Omental fat pad (tissue), 4 donors: ENCODE measurements around the gene ADGRB2. TPM values are rescaled to one million over a fixed set of nuclear protein-coding genes. Genes with fewer than 3 reads are reported as not detected.

Experiments
- ATAC-seq: fragments of 150-250 bp; one replicate; pipeline ENCODE4 v1.9.1; 2016; ENCODE audit warnings: mild to moderate bottlenecking, moderate library complexity; ENCODE audit not compliant: low FRiP score
- DNase-seq: peaks from one replicate; pipeline ENCODE4 v3.0.0-alpha.2; 2019; ENCODE audit warnings: low spot score
- total RNA-seq, 4 donors: library from RNA; depleted of rRNA; stranded (reverse); fragments of >200 nt; gene quantifications; one replicate each; pipeline ENCODE4 v1.1.0, GENCODE V29; 2016
- TF ChIP-seq, protein P1 (sequence below), 3 donors: fragments of 450-650 bp; IDR thresholded peaks; one replicate each; pipeline ENCODE4 v1.5.1; 2016 to 2017; ENCODE audit warnings: antibody characterized with exemption in 3 of 3, mild to moderate bottlenecking in 3 of 3, moderate library complexity in 2 of 3

The ADGRB2 gene
- total RNA-seq, 4 donors from 2014 or later = 0.79 to 7.5 (median 3.3) TPM

- TF ChIP-seq, protein P1, sequence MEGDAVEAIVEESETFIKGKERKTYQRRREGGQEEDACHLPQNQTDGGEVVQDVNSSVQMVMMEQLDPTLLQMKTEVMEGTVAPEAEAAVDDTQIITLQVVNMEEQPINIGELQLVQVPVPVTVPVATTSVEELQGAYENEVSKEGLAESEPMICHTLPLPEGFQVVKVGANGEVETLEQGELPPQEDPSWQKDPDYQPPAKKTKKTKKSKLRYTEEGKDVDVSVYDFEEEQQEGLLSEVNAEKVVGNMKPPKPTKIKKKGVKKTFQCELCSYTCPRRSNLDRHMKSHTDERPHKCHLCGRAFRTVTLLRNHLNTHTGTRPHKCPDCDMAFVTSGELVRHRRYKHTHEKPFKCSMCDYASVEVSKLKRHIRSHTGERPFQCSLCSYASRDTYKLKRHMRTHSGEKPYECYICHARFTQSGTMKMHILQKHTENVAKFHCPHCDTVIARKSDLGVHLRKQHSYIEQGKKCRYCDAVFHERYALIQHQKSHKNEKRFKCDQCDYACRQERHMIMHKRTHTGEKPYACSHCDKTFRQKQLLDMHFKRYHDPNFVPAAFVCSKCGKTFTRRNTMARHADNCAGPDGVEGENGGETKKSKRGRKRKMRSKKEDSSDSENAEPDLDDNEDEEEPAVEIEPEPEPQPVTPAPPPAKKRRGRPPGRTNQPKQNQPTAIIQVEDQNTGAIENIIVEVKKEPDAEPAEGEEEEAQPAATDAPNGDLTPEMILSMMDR (IDR thresholded peaks at IDR 0.05) = no peak
- DNase-seq = no peak
- no peak for ATAC-seq
These were observed 13.2 kb downstream of the ADGRB2 start for GRCh38 chr1:31750858-31751510.

DNA sequence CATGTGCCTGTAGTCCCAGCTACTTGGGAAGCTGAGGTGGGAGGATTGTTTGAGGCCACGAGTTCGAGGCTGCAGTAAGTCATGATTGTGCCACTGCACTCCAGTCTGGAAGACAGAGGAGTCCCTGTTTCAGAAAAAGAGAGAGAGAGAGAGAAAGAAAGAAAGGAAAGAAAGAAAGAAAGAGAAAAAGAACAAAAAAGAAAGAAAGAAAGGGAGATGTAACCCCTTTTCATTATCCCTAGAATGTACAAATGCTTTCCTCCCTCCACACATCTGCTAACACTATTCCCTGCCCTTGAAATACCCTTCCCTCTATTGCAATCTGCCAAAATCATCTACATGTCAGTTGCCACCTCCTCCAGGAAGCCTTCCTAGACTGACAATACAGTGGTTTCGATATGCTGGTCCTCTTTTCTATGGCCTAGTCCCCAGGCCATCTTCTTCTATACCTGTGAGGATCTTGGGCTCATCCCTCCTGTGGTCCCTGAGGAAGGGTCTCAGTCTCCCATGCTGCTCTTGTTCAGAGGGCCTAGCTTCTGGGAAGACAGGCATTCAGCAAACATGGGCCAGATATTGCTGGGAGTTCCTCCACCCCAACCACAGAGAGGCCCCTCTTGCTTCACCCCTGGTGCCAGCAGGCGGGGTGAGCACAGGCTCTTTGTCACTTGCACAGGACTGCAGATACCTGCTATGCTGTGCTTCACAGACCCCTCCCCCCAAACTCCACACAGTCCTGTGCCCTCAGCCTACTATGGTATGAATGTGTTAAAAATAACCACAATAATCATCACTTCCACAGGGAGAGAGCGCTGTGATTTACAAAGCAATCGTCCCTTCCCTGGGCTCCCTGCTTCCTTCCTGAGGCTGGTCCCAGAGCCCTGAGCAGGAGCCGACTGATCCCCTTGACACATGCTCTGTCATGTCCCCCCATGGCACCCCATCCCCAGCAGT lies 14.1 kb downstream of the ADGRB2 start:
- DNase-seq (no peak), ATAC-seq (no peak)
- TF ChIP-seq, protein P1 (IDR thresholded peaks at IDR 0.05) = no peak

DNA sequence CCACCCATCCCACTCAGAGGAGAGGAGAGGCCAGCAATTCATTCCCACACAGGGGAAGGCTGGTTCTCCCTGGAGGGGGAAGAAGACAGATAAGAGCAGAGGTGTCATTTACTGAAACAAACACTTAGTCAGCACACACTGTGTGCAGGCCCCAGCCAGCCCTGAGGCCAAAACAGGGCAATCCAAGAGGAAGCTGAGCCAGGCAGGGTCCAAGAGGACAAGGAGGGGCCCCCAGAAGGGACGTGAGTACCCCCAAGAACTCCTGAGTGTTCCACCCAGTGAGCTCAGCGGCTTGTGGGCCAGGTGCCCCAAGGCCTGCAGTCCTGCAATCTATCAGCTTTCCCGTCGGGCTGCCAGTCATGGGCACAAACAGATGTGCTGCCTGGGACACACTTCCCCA lies 15.8 kb downstream of the ADGRB2 start:
- DNase-seq (no peak), ATAC-seq (no peak)
- TF ChIP-seq, protein P1 (IDR thresholded peaks at IDR 0.05) = no peak

DNA sequence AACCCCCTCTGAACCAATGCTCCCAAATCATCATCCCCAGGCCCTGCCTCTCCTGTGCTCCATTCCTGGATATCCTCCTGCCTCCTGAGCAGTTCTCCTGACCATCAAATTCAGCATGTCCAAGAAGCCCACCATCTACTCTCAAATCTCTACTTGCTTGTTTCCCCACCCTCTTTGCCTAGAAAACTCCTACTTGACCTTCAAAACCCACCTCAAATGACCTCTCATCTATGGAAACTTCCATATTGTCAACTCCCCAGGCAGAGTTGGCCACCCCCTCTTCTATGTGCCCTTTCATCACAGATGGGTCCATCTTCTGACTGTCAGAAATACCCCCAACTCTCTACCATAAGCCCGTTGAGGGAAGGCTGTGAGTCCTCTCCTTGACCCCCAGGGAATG lies 16.8 kb downstream of the ADGRB2 start:
- ATAC-seq = no peak
- TF ChIP-seq, protein P1 (IDR thresholded peaks at IDR 0.05) = no peak
- no peak for DNase-seq

GRCh38 chr1:31746687-31747086 lies 17.5 kb downstream of the ADGRB2 start:
- DNase-seq = no peak
- no peak for ATAC-seq

GRCh38 chr1:31745946-31746670 lies 18.0 kb downstream of the ADGRB2 start:
- DNase-seq = no peak
- ATAC-seq = no peak
- TF ChIP-seq, protein P1 (IDR thresholded peaks at IDR 0.05) = no peak

More at GRCh38 chr1:31746687-31747086, 17.5 kb downstream of the ADGRB2 start:
- TF ChIP-seq, protein P1 (IDR thresholded peaks at IDR 0.05) = no peak
